ENCODE measurements around the gene CLEC4D.

GRCh38 chr12:8563356-8563755 is 50.1 kb downstream of the CLEC4D start:
- TF ChIP-seq GATA2 (IDR thresholded peaks at IDR 0.05; ENCODE audit: low read depth, low read length) = no peak
- TF ChIP-seq GATA3 (IDR thresholded peaks at IDR 0.05; ENCODE audit: low read depth, low read length) = no peak
